Psoas muscle (tissue), 8 donors: ENCODE data around the gene CTDSP1. TPM values are rescaled to one million over a fixed set of nuclear protein-coding genes. Genes with fewer than 3 reads are reported as not detected.
A peak's percentile ranks its signal among the peaks of the same experiment; 100 is the strongest.

Experiments used
- ATAC-seq, 4 donors: fragments of 200-7000 bp; cut with Tn5 transposase; one replicate each; pipeline ENCODE4 v1.9.1; 2020; ENCODE audit warnings: moderate library complexity in 3 of 4, mild to moderate bottlenecking in 2 of 4
- DNase-seq, 2 donors: peaks; one replicate each; pipeline ENCODE4 v3.0.0-alpha.2; 2020
- H3K27ac ChIP-seq: fragments of 200-600 bp; one replicate; pipeline ENCODE4 v1.8.0; 2022
- H3K27me3 ChIP-seq, 3 donors: fragments of 200-600 bp in 1 of 3; one replicate each; pipeline versions ENCODE4 v1.6.1 to v1.8.0; 2013 to 2022; ENCODE audit warnings: low read length in 2 of 3, mild to moderate bottlenecking in 2 of 3, moderate library complexity in 1 of 3; ENCODE audit not compliant: insufficient read depth in 3 of 3
- H3K36me3 ChIP-seq, 2 donors: fragments of 200-600 bp in 1 of 2; one replicate each; pipeline versions ENCODE4 v1.6.1 to v1.8.0; 2013 to 2022; ENCODE audit warnings: low read depth in 1 of 2, mild to moderate bottlenecking in 1 of 2, moderate library complexity in 1 of 2; ENCODE audit not compliant: insufficient read depth in 1 of 2
- H3K4me1 ChIP-seq: fragments of 200-600 bp; one replicate; pipeline ENCODE4 v1.8.0; 2022
- H3K4me3 ChIP-seq: fragments of 200-600 bp; one replicate; pipeline ENCODE4 v1.8.0; 2022; ENCODE audit warnings: mild to moderate bottlenecking
- H3K9me3 ChIP-seq: fragments of 200-600 bp; one replicate; pipeline ENCODE4 v1.8.0; 2022
- CTCF ChIP-seq: fragments of 200-600 bp; IDR thresholded peaks from one replicate; pipeline ENCODE4 v1.8.0; 2022; ENCODE audit warnings: antibody characterized with exemption
- WGBS, 3 donors: extraction: QIAGEN DNeasy Blood & Tissue Kit; methylation state at CpG; one replicate each; pipeline versions ENCODE4 v1.1.6 to v1.1.7; 2013; 5-methylcytosine and 5-hydroxymethylcytosine counted together
- intact Hi-C, 2 donors: fragments of 100-400 bp; cut with DNase I; formaldehyde crosslinking; loops; one replicate each; pipeline versions ENCODE4 v1.11.0 to v1.14.2; 2022
- polyA plus RNA-seq, 3 donors: library from polyadenylated mRNA; stranded (reverse); fragments of 200-250 nt; gene quantifications; one replicate each; pipeline ENCODE4 v1.2.3, GENCODE V29; 2013
- total RNA-seq, 4 donors: library from RNA; stranded (reverse); fragmentation: NEBNext Ultra II Directional in 2 of 4; extraction: Animal tissue kit (Norgen Biotek cat#: 25700) in 2 of 4; gene quantifications; one replicate each; pipeline versions ENCODE4 v1.2.1 to v1.2.4, GENCODE V29; 2021 to 2023
- donor health status: healthy with polysubstance abuse.
- donor health status: DM: no; HTN: no; CAD: no; lungs with moderate emphysema.
- donor health status: Bipolar disorder and iron deficiency.
- donor health status: healthy.
- donor health status: DM: yes; HTN: yes; CAD: no.
- donor health status: DM: no; HTN: no; CAD: no.
- donor health status: DM: no; HTN: no; CAD: no.
- donor health status: DM: yes; HTN: yes; CAD: no.

The CTDSP1 gene
- total and polyA plus RNA-seq, 7 donors, result 55.6 to 73.0 (median 61.9) TPM

- intact Hi-C loops, result no loop called here
- no peaks in the 10 kb centered on the region for H3K9me3 ChIP-seq
- 80 to 85% (median 82%) methylated on average over 9 of the region's 9 CpGs for WGBS, 3 donors
- no peaks in the 10 kb centered on the region for H3K4me1 ChIP-seq
- ATAC-seq (no peak), DNase-seq (peak in 1 of 2 donors; percentile 36)
- H3K27ac ChIP-seq, result no peak within 1 kb of the TSS
- TF ChIP-seq CTCF, result no peak
- no peaks in the 10 kb centered on the region for H3K36me3 ChIP-seq
- no peaks in the 10 kb centered on the region for H3K27me3 ChIP-seq
- no peak within 1 kb of the TSS for H3K4me3 ChIP-seq
These were observed 19.2 kb downstream of the CTDSP1 start, which contains the start of gene VIL1 for GRCh38 chr2:218418717-218419458. VIL1 (plus strand) TSS chr2:218419123; CDS start chr2:218423779, 4,656 bp downstream.

- Histone ChIP-seq H3K27me3 (no peaks in the 10 kb centered on the region), H3K36me3 (no peaks in the 10 kb centered on the region), H3K4me1 (no peaks in the 10 kb centered on the region), H3K9me3 (no peaks in the 10 kb centered on the region), H3K27ac (no peak overlapping the region), H3K4me3 (no peak overlapping the region)
- no peak for ATAC-seq
- intact Hi-C loops, result no loop called here
- TF ChIP-seq CTCF, result no peak
- DNase-seq, result peak in 1 of 2 donors; percentile 31
- WGBS, 3 donors, result 77 to 80% (median 80%) methylated on average over 7 of the region's 7 CpGs
These were observed 20.1 kb downstream of the CTDSP1 start for GRCh38 chr2:218419630-218420216.

- Histone ChIP-seq H3K9me3 (no peaks in the 10 kb centered on the region), H3K27me3 (no peaks in the 10 kb centered on the region), H3K27ac (no peak overlapping the region), H3K4me3 (no peak overlapping the region), H3K4me1 (no peaks in the 10 kb centered on the region), H3K36me3 (no peaks in the 10 kb centered on the region)
- intact Hi-C loops, result no loop called here
- ATAC-seq (no peak), DNase-seq (peak in 1 of 2 donors; percentile 17)
- no peak for TF ChIP-seq CTCF
- WGBS, 3 donors, result 73 to 80% (median 74%) methylated on average over 2 of the region's 2 CpGs
These were observed 21.4 kb downstream of the CTDSP1 start for GRCh38 chr2:218421027-218421426.

- DNase-seq (peak in 1 of 2 donors; percentile 23), ATAC-seq (no peak)
- WGBS, 3 donors, result 78 to 91% (median 85%) methylated on average over 9 of the region's 9 CpGs
- Histone ChIP-seq H3K4me3 (no peak overlapping the region), H3K27ac (no peak overlapping the region), H3K9me3 (no peaks in the 10 kb centered on the region), H3K4me1 (no peaks in the 10 kb centered on the region), H3K36me3 (no peaks in the 10 kb centered on the region), H3K27me3 (no peaks in the 10 kb centered on the region)
- intact Hi-C loops, result no loop called here
- no peak for TF ChIP-seq CTCF
These were observed 22.9 kb downstream of the CTDSP1 start for GRCh38 chr2:218422403-218423086.
